ENCODE measurements around the gene C4orf50. TPM values are rescaled to one million over a fixed set of nuclear protein-coding genes. Genes with fewer than 3 reads are reported as not detected.

C4orf50 gene
- total RNA-seq, 4 donors from 2014 or later: under 0.01 to 0.16 (median under 0.01) TPM

DNA sequence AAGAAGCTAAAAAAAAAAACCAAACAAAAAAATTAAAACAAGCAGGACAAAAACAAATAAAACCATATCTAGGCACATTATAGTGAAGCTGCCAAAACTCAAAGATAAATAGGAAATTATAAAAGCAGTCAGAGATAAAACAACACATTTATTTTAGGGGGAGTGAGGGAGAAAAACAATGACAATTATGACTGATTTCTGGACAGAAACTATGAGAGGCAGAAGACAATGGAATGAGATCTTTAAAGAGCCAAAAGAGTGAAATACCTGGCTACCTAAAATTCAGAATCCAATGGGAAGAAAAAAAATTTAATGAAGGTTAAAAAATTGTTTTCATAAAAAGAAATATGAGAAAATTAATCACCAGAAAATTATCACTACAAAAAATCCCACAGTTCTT, 33.4 kb downstream of the C4orf50 start:
- no peak for TF ChIP-seq CTCF (IDR thresholded peaks at IDR 0.05; ENCODE audit: low read depth)

- no peak for TF ChIP-seq CTCF (IDR thresholded peaks at IDR 0.05; ENCODE audit: low read depth)
Measured at GRCh38 chr4:5982156-5982973, 35.9 kb downstream of the C4orf50 start.

DNA sequence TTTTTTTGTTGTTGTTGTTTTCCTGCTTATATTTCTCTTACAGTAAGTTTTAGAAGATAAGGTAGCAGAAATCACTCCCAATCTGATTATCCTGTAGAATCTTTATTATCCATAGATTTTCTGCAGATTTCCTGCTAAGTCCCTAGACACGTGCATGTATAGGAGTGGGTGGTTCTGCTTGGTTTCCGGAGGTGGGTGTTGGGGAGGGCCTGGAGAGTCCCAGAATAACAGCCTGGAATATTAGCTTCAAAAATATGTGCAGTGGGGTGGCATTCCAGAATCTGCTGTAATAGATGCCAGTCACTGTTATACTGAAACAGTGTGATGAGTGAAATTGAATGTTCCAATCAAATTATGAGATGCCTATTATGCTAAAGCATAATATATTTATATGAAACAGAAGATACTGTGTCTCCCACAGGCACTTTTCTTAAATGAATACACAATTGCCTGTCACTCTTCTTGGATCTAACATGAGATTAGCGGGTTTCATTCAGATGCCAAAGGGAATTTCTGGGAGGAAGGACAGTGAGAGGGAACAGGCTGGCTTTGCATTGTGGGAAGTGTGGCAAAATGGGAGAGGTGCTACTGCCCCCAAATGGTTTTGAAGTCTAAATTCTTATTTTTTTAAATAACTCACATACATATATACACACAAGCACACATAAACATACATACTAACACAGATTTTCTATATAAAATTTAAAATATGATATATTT, 37.6 kb downstream of the C4orf50 start:
- TF ChIP-seq CTCF (IDR thresholded peaks at IDR 0.05; ENCODE audit: low read depth): no peak

DNA sequence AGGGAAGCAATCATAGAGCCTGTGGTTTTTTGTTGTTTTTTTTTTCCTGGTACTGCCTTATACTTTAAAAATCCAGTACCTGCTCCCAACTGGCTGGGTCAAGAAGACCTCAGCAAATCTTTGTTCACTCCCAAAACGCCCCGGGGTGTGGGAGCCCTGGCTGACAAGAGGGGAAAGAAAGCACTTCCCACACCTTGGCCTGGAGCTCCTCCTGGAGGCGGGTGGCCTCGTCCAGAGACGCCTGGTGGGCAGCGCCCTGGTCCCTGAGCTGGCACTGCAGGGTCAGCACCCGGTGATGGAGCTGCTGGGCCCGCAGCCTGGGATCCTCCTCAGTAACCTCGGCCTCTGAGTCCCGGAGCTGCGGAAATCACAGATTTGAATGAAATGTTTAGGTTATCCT, 38.2 kb downstream of the C4orf50 start:
- TF ChIP-seq CTCF (IDR thresholded peaks at IDR 0.05; ENCODE audit: low read depth): no peak

GRCh38 chr4:5976921-5977320, 41.3 kb downstream of the C4orf50 start:
- TF ChIP-seq CTCF (IDR thresholded peaks at IDR 0.05; ENCODE audit: low read depth): no peak

- TF ChIP-seq CTCF (IDR thresholded peaks at IDR 0.05; ENCODE audit: low read depth): no peak
Measured at GRCh38 chr4:5976431-5976830, 41.8 kb downstream of the C4orf50 start.

DNA sequence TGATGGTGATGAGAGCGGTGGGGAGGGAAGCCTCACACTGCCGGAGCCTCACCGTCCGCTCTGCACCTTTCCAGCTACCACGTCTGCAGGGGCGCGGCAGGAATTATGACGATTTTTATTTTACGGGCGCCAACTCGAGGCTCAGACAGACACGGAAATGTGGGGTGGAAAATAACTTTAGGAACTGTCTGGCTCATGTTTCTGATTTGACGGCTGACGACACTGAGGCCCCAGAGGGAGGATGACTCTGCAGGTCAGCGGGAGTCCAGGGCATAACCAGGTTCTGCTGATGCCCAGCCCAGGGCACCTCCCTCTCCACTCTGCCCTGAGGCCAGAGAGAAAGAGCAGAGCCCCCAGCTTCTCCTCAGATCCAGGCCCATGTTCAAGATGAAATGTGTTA, 43.9 kb downstream of the C4orf50 start:
- no peak for TF ChIP-seq CTCF (IDR thresholded peaks at IDR 0.05; ENCODE audit: low read depth)

All from subcutaneous adipose tissue (tissue), 4 donors.